Gastroesophageal sphincter (tissue), 4 donors: Measurements from ENCODE around the gene CGNL1. TPM values are rescaled to one million over a fixed set of nuclear protein-coding genes. Genes with fewer than 3 reads are reported as not detected.

ENCODE experiments used
- ATAC-seq: fragments of 150-250 bp; one replicate; pipeline ENCODE4 v1.9.1; 2016; ENCODE audit warnings: mild to moderate bottlenecking, moderate library complexity
- H3K27ac ChIP-seq, 4 donors: fragments of 200-600 bp; sonication (generic) in 3 of 4; 1 replicate in 3 of 4; 2 replicates in 1 of 4; pipeline ENCODE4 v1.5.1; 2016 to 2019
- H3K27me3 ChIP-seq: fragments of 200-600 bp; sonication (generic); one replicate; pipeline ENCODE4 v1.5.1; 2019
- H3K36me3 ChIP-seq, 2 donors: fragments of 200-600 bp; sonication (generic); one replicate each; pipeline ENCODE4 v1.5.1; 2019; ENCODE audit warnings: control low read depth in 1 of 2
- H3K4me1 ChIP-seq, 3 donors: fragments of 200-600 bp; sonication (generic); 1 replicate in 2 of 3; 2 replicates in 1 of 3; pipeline ENCODE4 v1.5.1; 2016 to 2019; ENCODE audit warnings: control low read depth in 2 of 3
- H3K4me3 ChIP-seq, 2 donors: fragments of 200-600 bp; sonication (generic); one replicate each; pipeline ENCODE4 v1.5.1; 2019; ENCODE audit warnings: mild to moderate bottlenecking in 1 of 2, moderate library complexity in 1 of 2
- H3K9me3 ChIP-seq, 3 donors: fragments of 200-600 bp; sonication (generic); one replicate each; pipeline ENCODE4 v1.5.1; 2017 to 2019; ENCODE audit warnings: control low read depth in 2 of 3
- EP300 ChIP-seq: sonication (generic); formaldehyde crosslinking; IDR thresholded peaks from one replicate; pipeline ENCODE4 v1.6.1; 2017; ENCODE audit warnings: antibody characterized with exemption, mild to moderate bottlenecking
- POLR2A ChIP-seq, 2 donors: fragments of 450-650 bp; IDR thresholded peaks; one replicate each; pipeline ENCODE4 v1.6.1; 2017; ENCODE audit warnings: antibody characterized with exemption in 2 of 2, mild to moderate bottlenecking in 2 of 2, moderate library complexity in 1 of 2
- POLR2AphosphoS5 ChIP-seq: sonication (generic); formaldehyde crosslinking; IDR thresholded peaks from one replicate; pipeline ENCODE4 v1.6.1; 2017; ENCODE audit warnings: antibody characterized with exemption
- WGBS, 2 donors: methylation state at CpG; one replicate each; pipeline ENCODE4 v1.1.5; 2018; ENCODE audit warnings: low coverage in 1 of 2; 5-methylcytosine and 5-hydroxymethylcytosine counted together
- total RNA-seq, 4 donors: library from RNA; depleted of rRNA; stranded (reverse); fragments of >200 nt; gene quantifications; one replicate each; pipeline ENCODE4 v1.1.0, GENCODE V29; 2016
- TF ChIP-seq, protein P1 (sequence below), 4 experiments: fragments of 200-600 bp in 2 of 4; fragments of 450-650 bp in 2 of 4; sonication (generic) in 1 of 4; IDR thresholded peaks; one replicate each; pipeline ENCODE4 v1.5.1; 2017 to 2019; ENCODE audit warnings: antibody characterized with exemption in 4 of 4, mild to moderate bottlenecking in 2 of 4, moderate library complexity in 2 of 4

The CGNL1 gene
- total RNA-seq, 4 donors from 2014 or later: 8.5 to 36.4 (median 16.7) TPM

DNA sequence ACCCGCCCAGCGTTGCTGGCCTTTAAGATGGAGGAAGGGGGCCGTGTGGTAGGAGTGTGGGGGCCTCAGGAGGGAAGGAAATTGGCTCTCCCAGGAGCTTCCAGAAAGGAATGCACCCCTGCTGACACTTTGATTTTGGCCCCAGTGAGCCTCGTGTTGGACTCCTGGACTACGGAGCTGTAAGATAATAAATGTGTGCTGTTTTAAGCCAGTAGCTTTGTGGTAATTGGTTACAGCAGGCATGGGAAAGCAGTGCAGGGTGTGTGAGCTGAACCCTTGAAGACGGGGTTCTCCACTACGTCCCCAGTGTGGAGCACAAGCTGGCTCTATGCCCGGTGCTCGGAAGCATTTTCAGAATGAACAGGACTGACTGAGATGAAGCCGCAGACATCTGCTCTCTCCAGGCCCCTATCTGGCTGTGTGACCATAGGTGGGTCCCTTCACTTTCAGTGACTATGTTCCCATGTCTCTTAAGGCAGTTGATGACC is 22.9 kb upstream of the CGNL1 start:
- no peak for ATAC-seq
- 61 to 80% methylated on average over 1 to 10 of the region's 10 CpGs for WGBS, 2 donors
- H3K4me3 ChIP-seq: no peak overlapping the region
- H3K27ac ChIP-seq: no peak overlapping the region
- no peaks in the 10 kb centered on the region for H3K4me1 ChIP-seq
- TF ChIP-seq POLR2A (IDR thresholded peaks at IDR 0.05) (no peak), EP300 (no peak), POLR2AphosphoS5 (no peak)
- TF ChIP-seq, protein P1, sequence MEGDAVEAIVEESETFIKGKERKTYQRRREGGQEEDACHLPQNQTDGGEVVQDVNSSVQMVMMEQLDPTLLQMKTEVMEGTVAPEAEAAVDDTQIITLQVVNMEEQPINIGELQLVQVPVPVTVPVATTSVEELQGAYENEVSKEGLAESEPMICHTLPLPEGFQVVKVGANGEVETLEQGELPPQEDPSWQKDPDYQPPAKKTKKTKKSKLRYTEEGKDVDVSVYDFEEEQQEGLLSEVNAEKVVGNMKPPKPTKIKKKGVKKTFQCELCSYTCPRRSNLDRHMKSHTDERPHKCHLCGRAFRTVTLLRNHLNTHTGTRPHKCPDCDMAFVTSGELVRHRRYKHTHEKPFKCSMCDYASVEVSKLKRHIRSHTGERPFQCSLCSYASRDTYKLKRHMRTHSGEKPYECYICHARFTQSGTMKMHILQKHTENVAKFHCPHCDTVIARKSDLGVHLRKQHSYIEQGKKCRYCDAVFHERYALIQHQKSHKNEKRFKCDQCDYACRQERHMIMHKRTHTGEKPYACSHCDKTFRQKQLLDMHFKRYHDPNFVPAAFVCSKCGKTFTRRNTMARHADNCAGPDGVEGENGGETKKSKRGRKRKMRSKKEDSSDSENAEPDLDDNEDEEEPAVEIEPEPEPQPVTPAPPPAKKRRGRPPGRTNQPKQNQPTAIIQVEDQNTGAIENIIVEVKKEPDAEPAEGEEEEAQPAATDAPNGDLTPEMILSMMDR (IDR thresholded peaks at IDR 0.05): no peak
- no peaks in the 10 kb centered on the region for H3K36me3 ChIP-seq
- peaks cover 6% of the 10 kb centered on the region for H3K27me3 ChIP-seq
- no peaks in the 10 kb centered on the region for H3K9me3 ChIP-seq

DNA sequence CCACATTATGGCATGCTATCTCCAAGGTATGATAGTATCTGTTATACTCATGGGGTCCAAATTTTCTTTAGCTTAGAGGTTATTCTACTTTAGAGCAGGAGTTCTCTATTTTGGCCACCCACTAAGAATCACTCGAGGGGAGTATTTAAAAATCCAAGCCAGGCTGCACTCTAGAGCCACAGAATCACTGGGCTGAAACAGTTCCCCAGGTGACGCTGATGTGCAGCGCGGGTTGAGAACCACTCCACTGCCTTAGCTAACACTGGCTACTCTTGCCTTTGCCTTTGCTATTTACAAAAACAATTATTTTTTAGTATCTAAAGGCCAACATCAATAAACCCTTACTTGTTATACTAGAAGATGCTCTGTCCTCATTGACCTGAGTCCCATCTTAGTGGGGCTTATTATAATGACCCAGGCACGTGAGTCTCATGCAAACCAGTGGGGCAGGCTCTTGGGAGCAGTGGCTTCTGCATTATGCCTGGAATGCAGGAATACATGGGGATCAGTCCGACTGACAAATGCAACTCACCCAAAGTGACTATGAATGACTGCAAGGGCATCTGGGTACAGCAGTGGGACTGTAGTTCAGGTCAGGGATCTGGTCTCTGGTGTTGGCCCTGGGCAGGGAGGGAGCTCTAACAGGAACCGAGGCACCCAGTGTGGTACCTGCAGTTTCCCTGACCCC is 21.7 kb upstream of the CGNL1 start:
- Histone ChIP-seq H3K36me3 (no peaks in the 10 kb centered on the region), H3K27ac (no peak overlapping the region), H3K4me1 (no peaks in the 10 kb centered on the region), H3K4me3 (no peak overlapping the region), H3K27me3 (peaks cover 6% of the 10 kb centered on the region), H3K9me3 (no peaks in the 10 kb centered on the region)
- WGBS, 2 donors: 64 to 96% methylated on average over 3 to 4 of the region's 7 CpGs
- ATAC-seq: no peak
- TF ChIP-seq, protein P1 (IDR thresholded peaks at IDR 0.05): no peak
- no peak for TF ChIP-seq EP300
- no peak for TF ChIP-seq POLR2AphosphoS5

DNA sequence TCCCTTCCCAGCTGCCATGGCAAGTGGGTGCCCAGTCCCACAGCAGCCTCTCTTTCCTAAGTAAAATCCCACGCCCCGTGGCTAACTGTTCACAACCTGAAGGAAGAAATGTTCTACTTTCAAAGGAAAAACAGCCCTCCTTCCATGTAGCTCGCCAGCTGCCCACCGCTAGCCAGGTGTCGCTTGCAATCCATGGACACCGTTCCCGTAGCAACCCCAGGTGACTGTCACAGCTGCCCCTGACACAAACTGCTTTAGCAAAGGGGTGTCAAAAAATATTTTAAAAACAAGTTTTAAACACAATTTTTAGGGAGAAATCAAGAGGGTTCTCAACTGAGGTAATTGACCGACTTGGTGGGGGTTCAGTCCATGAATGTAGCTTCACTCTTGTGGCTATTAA is 21.0 kb upstream of the CGNL1 start:
- no peaks in the 10 kb centered on the region for H3K9me3 ChIP-seq
- no peak overlapping the region for H3K4me3 ChIP-seq
- TF ChIP-seq, protein P1 (IDR thresholded peaks at IDR 0.05): no peak
- TF ChIP-seq POLR2AphosphoS5: no peak
- no peak for TF ChIP-seq POLR2A (IDR thresholded peaks at IDR 0.05)
- TF ChIP-seq EP300: no peak
- H3K4me1 ChIP-seq: no peaks in the 10 kb centered on the region
- H3K27me3 ChIP-seq: peaks cover 6% of the 10 kb centered on the region
- ATAC-seq: no peak
- no peak overlapping the region for H3K27ac ChIP-seq
- WGBS, 2 donors: 90 to 97% methylated on average over 4 to 6 of the region's 8 CpGs
- no peaks in the 10 kb centered on the region for H3K36me3 ChIP-seq

DNA sequence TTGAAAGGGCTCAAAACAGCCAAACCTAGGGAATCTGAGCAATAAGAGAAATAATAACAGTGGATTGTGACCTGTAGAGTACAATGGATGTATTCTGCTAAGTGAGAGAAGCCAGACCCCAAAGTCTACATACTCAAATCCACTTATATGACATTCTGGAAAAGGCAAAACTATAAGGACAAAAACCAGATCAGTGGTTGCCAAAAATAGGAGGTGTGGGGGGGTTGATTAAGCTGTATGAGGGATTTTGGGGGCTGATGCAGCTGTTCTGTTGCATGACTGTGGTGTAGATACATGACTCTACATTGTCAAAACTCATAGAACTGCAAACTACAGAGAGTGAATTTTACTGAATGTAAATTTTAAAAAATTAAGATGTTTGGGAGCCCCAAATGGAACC is 20.1 kb upstream of the CGNL1 start:
- Histone ChIP-seq H3K27me3 (peaks cover 6% of the 10 kb centered on the region), H3K4me1 (no peaks in the 10 kb centered on the region), H3K4me3 (no peak overlapping the region), H3K36me3 (no peaks in the 10 kb centered on the region), H3K27ac (no peak overlapping the region), H3K9me3 (no peaks in the 10 kb centered on the region)
- no peak for ATAC-seq
- TF ChIP-seq POLR2AphosphoS5 (no peak), EP300 (no peak), POLR2A (IDR thresholded peaks at IDR 0.05) (no peak)

DNA sequence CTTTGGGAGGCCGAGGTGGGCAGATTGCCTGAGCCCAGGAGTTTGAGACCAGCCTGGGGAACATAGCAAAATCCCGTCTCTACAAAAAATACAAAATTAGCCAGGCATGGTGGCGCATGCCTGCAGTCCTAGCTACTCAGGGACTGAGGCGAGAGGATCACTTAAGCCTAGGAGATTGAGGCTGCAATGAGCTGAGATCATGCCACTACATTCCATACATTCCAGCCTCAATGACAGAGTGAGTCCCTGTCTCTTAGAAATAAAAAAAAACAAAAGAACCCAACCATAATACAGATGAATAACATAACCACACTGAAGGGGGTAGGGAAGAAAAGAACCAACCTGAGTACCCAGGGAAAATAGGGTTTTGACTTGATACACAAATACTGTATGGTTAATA is 19.7 kb upstream of the CGNL1 start:
- TF ChIP-seq POLR2AphosphoS5: no peak
- TF ChIP-seq EP300: no peak
- no peak for TF ChIP-seq POLR2A (IDR thresholded peaks at IDR 0.05)
- TF ChIP-seq, protein P1 (IDR thresholded peaks at IDR 0.05): no peak
- no peaks in the 10 kb centered on the region for H3K9me3 ChIP-seq
- no peak overlapping the region for H3K27ac ChIP-seq
- no peak for ATAC-seq
- no peaks in the 10 kb centered on the region for H3K36me3 ChIP-seq
- no peaks in the 10 kb centered on the region for H3K4me1 ChIP-seq
- 78 to 80% methylated on average over 4 of the region's 4 CpGs for WGBS, 2 donors
- peaks cover 6% of the 10 kb centered on the region for H3K27me3 ChIP-seq
- no peak overlapping the region for H3K4me3 ChIP-seq
